BLaER1 (cell line): Measurements from ENCODE around the gene RAB21.

Experiments used
- H3K27ac ChIP-seq: shearing (Covaris generic); formaldehyde crosslinking; 2 replicates; pipeline ENCODE4 v1.8.1; 2022
- H3K27me3 ChIP-seq: shearing (Covaris generic); formaldehyde crosslinking; 2 replicates; pipeline ENCODE4 v1.8.1; 2022
- H3K36me3 ChIP-seq: shearing (Covaris generic); formaldehyde crosslinking; 2 replicates; pipeline ENCODE4 v1.8.1; 2022
- H3K4me1 ChIP-seq: shearing (Covaris generic); formaldehyde crosslinking; 2 replicates; pipeline ENCODE4 v1.8.1; 2022
- H3K4me2 ChIP-seq: shearing (Covaris generic); formaldehyde crosslinking; 2 replicates; pipeline ENCODE4 v1.8.1; 2022
- H3K4me3 ChIP-seq: shearing (Covaris generic); formaldehyde crosslinking; 2 replicates; pipeline ENCODE4 v1.8.1; 2022
- H3K9ac ChIP-seq: shearing (Covaris generic); formaldehyde crosslinking; 2 replicates; pipeline ENCODE4 v1.8.1; 2022
- H3K9me3 ChIP-seq: shearing (Covaris generic); formaldehyde crosslinking; 2 replicates; pipeline ENCODE4 v1.8.1; 2022
- H4K20me1 ChIP-seq: shearing (Covaris generic); formaldehyde crosslinking; 2 replicates; pipeline ENCODE4 v1.8.1; 2022
- Cebpa-rat ChIP-seq: shearing (Covaris generic); IDR thresholded peaks from 2 replicates; pipeline ENCODE4 v1.8.1; 2022

RAB21 gene

DNA sequence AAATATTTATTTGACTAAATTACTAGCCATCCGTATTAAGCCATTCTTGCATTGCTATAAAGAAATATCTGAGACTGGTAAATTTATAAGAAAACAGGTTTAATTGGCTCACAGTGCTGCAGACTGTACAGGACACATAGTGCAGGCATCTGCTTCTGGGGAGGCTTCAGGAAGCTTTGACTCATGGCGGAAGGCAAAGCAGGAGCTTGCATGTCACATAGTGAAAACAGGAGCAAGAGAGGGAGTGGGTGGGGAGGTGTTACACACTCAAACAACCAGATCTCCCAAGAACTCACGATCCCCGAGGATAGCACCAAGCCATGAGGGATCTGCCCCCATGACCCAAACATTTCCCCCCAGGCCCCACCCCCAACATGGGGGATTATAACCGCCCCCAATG lies 26.7 kb upstream of the RAB21 start:
- H3K27ac ChIP-seq: no peak overlapping the region
- H3K9ac ChIP-seq: no peak overlapping the region
- no peaks in the 10 kb centered on the region for H4K20me1 ChIP-seq
- H3K4me3 ChIP-seq: no peak overlapping the region
- H3K9me3 ChIP-seq: no peaks in the 10 kb centered on the region
- no peaks in the 10 kb centered on the region for H3K27me3 ChIP-seq
- no peak for TF ChIP-seq Cebpa-rat
- H3K36me3 ChIP-seq: no peaks in the 10 kb centered on the region
- no peaks in the 10 kb centered on the region for H3K4me1 ChIP-seq
- no peak overlapping the region for H3K4me2 ChIP-seq

DNA sequence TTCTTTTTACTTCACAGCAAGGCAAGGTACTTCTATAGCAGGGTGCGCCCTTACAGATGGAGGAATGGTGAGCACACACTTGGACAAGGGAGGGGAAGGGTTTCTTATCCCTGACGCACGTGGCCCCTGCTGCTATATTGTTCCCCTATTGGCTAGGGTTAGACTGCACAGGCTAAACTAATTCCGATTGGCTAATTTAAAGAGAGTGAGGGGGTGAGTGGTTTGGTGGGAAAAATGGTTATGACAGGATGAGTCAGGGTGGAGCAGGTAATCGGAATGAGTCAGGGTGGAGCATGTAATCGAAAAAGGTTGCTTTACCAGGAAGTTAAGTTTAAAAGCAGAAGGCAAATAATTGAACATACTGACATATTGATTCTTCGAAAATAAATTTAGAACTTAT lies 23.7 kb upstream of the RAB21 start:
- no peak overlapping the region for H3K4me2 ChIP-seq
- no peaks in the 10 kb centered on the region for H3K9me3 ChIP-seq
- no peak overlapping the region for H3K9ac ChIP-seq
- H3K27me3 ChIP-seq: no peaks in the 10 kb centered on the region
- TF ChIP-seq Cebpa-rat: no peak
- H3K36me3 ChIP-seq: no peaks in the 10 kb centered on the region
- no peak overlapping the region for H3K4me3 ChIP-seq
- no peaks in the 10 kb centered on the region for H4K20me1 ChIP-seq
- H3K27ac ChIP-seq: no peak overlapping the region
- no peaks in the 10 kb centered on the region for H3K4me1 ChIP-seq

DNA sequence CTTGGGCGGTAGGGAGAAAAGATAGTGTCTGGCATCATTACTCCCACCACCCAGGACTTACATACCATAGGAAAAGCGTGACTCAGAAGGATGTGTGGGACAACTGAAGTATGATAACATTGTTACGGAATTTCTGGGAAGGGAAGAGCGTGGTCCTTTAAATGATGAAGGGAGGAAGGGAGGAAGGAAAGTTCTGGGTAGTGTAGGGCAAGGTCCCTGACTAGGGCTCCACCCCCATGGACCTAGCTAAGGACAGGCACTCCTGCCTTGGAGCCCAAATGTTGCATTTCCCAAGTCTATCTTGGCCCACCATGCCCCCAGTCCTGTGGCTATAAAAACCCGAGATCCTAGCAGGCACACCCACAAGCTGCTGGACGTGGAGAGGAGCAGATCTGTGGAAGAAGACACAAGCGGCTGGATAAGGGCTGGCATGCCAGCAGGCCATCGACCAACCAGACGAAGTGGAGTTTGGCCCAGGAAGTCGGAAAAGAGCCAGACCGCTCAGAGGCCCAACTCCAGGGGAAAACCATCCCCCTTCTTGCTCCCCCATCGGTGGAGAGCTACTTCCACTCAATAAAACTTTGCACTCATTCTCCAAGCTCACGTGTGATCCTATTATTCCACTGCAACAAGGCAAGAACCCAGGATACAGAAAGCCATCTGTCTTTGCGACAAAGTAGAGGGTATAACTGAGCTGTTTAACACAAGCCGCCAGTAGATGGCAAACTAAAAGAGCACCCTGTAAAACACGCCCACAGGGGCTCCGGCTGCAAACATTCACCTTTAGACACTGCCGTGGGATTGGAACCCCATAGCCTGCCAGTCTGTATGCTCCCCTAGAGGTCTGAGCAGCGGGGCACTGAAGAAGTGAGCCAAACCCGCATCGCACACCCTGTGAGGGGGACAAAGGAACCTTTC lies 23.0 kb upstream of the RAB21 start:
- Histone ChIP-seq H3K9ac (no peak overlapping the region), H3K4me2 (no peak overlapping the region), H3K36me3 (no peaks in the 10 kb centered on the region), H3K27ac (no peak overlapping the region), H4K20me1 (no peaks in the 10 kb centered on the region), H3K4me1 (no peaks in the 10 kb centered on the region), H3K4me3 (no peak overlapping the region), H3K9me3 (no peaks in the 10 kb centered on the region), H3K27me3 (no peaks in the 10 kb centered on the region)
- no peak for TF ChIP-seq Cebpa-rat

DNA sequence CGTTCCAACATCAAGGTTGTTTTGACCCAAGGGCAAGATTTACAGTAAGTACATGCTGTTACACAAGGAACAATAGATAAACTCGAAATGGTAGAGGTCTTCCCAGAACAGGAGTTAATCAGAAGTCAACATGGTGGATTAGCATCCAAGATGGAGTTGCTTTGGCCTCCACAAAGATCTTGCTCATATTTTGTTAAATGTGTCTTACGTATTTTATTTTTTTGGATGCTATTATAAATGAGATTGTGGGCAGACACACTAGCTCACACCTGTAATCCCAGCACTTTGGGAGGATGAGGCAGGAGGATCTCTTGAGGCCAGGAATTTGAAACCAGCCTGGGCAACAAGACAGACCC lies 22.3 kb upstream of the RAB21 start:
- H3K4me3 ChIP-seq: no peak overlapping the region

DNA sequence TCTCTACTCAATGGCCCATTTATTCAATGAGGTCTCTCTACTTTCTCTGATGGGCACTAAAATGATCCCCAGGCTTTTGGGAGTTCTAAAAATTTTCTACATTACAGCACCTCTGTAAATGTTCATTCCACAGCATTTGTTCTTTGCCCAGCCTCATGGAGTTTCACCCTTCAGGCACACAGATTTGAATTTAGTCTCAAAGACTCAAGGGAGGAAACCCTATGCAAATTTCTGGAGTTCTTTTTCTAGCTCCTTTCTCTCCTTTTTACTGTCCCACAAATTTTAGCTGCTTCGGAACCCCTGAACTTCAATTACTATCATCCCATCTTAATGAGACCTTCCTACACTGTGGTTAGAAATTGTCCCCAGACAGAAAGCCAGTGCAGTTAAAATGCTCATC lies 17.5 kb upstream of the RAB21 start:
- H3K4me3 ChIP-seq: no peak overlapping the region
- no peak for TF ChIP-seq Cebpa-rat

More for the DNA sequence above, 22.3 kb upstream of the RAB21 start:
- no peaks in the 10 kb centered on the region for H4K20me1 ChIP-seq
- no peak overlapping the region for H3K9ac ChIP-seq
- H3K27ac ChIP-seq: no peak overlapping the region
- no peaks in the 10 kb centered on the region for H3K36me3 ChIP-seq
- no peaks in the 10 kb centered on the region for H3K9me3 ChIP-seq
- TF ChIP-seq Cebpa-rat: no peak
- no peaks in the 10 kb centered on the region for H3K4me1 ChIP-seq
- H3K4me2 ChIP-seq: no peak overlapping the region
- H3K27me3 ChIP-seq: no peaks in the 10 kb centered on the region

DNA sequence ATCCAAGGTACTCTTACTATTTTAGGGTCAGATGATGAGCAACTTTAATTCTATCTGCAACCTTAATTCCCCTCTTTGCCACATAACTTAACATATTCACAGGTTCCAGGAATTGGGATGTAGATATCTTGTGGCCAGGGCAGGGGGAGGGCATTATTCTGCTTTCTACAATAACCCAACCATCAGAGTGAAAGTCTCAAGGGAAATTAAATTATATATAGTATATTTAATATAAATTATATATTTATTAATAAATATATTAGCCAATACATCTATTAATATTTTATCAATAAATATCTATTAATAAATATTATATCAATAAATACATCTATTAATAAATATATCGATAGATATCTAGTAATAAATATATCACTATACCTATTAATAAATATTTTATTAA lies 11.7 kb upstream of the RAB21 start:
- no peak overlapping the region for H3K27ac ChIP-seq
- H3K4me1 ChIP-seq: no peaks in the 10 kb centered on the region
- no peak for TF ChIP-seq Cebpa-rat
- no peak overlapping the region for H3K9ac ChIP-seq
- no peaks in the 10 kb centered on the region for H3K9me3 ChIP-seq
- no peaks in the 10 kb centered on the region for H4K20me1 ChIP-seq
- no peaks in the 10 kb centered on the region for H3K27me3 ChIP-seq
- H3K36me3 ChIP-seq: no peaks in the 10 kb centered on the region
- H3K4me2 ChIP-seq: no peak overlapping the region
- no peak overlapping the region for H3K4me3 ChIP-seq

More for the DNA sequence above, 17.5 kb upstream of the RAB21 start:
- Histone ChIP-seq H3K9me3 (no peaks in the 10 kb centered on the region), H4K20me1 (no peaks in the 10 kb centered on the region), H3K27me3 (no peaks in the 10 kb centered on the region), H3K36me3 (no peaks in the 10 kb centered on the region), H3K4me1 (no peaks in the 10 kb centered on the region), H3K9ac (no peak overlapping the region), H3K4me2 (no peak overlapping the region), H3K27ac (no peak overlapping the region)

DNA sequence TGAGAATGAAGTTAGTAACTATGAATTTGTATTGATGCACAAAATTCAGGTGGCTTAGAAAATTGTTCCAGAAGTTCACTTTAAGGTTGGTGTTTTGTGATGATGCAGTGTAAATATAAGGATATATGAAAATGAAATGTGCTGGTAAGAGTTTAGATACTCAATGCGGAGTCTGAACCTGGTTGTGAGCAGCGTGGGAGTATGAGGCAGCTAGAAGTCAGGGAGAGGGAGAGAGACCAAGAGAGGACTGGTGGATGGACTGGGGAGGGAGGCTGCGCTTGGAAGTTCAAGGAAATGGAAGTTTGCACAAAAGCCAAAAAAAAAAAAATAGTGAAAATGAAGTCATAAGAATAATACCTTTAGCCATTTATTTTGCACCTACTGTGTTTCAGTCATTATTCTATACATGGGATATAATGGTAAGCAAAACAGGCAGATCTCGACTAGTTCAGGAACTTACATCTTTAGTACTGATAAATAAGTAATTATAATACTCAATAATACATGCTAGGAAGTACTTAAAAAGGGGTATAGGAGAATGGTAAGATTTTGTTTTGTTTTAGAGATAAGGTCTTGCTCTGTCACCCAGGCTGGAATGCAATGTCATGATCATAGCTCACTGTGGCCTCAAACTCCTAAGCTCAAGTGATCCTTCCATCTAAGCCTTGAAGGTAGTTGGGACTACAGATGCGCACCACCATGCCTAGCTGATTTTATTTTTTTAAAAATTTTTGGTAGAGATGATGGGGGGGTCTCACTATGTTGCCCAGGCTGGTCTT lies 10.0 kb upstream of the RAB21 start:
- Histone ChIP-seq H4K20me1 (no peaks in the 10 kb centered on the region), H3K4me3 (no peak overlapping the region), H3K9ac (no peak overlapping the region), H3K27me3 (no peaks in the 10 kb centered on the region), H3K9me3 (no peaks in the 10 kb centered on the region), H3K4me2 (no peak overlapping the region), H3K27ac (no peak overlapping the region), H3K36me3 (no peaks in the 10 kb centered on the region), H3K4me1 (no peaks in the 10 kb centered on the region)
- TF ChIP-seq Cebpa-rat: no peak

DNA sequence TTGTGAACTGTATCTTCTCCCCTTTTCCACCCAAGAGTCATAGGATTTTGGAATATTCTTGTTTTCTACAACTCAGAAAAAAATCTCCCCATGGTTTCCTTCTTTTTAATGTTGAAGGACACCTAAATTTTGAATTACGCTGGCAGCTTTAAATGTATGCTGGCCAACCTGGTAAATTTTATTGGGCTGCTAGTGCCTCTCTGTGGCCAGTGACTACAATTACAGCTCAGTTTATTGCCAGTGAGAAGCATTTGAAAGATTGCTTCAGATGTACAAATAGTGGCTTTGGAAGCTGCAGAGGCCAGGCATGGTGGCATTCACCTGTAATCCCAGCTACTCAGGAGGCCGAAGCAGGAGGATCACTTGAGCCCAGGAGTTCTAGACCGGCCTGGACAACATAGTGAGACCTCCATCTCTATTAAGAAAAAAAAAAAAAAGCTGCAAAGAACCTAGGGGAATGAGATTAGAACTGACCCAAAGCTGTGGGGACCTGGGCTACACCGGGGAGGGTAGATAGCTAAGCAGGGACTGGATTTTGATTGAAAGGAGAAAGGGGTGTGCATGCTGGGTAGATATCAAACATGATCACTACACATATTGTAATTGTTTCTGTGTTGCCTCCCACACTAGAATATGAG lies 7.6 kb upstream of the RAB21 start:
- Histone ChIP-seq H3K9ac (no peak overlapping the region), H3K4me3 (no peak overlapping the region), H3K27me3 (no peaks in the 10 kb centered on the region), H3K9me3 (no peaks in the 10 kb centered on the region), H3K4me1 (no peaks in the 10 kb centered on the region), H3K36me3 (no peaks in the 10 kb centered on the region), H3K27ac (no peak overlapping the region), H3K4me2 (no peak overlapping the region), H4K20me1 (no peaks in the 10 kb centered on the region)
- no peak for TF ChIP-seq Cebpa-rat

DNA sequence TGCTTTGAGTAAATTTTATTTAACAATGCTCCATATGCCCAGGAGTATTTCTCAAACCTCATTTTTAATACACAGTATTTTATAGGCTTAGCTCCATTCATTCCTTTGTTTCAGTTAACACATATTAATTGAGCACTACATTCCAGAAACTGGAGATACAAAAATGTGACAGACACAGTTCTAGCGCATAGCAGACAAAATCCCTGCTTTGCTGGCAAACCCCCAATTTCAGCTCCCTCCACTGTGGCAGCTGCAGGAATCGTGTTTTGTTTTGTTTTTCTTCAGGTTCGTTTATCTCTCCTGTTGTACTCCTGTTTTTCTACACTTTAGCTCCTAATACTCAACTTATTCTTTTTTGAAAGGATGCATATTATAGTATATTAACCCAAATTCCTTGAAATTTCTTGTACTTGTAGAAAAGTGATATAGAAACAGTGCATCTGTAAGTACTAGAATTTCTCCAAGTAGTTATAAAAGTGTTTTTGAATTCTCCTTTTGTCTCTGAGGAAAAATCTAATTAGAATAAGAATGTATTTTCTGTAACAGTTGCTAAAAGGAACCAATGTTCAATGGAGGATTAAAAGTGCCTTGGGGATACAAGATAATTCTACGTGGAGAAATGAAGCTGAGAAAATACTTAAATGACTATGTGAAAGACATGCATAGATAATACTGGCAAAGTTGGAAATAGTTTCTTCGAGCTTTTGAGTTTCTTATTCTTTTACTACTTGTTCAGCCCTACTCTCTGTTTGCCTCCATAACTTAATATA lies 6.4 kb upstream of the RAB21 start:
- no peak overlapping the region for H3K4me3 ChIP-seq
- TF ChIP-seq Cebpa-rat: no peak
- H3K36me3 ChIP-seq: no peaks in the 10 kb centered on the region
- no peaks in the 10 kb centered on the region for H3K4me1 ChIP-seq
- H3K4me2 ChIP-seq: no peak overlapping the region
- no peaks in the 10 kb centered on the region for H4K20me1 ChIP-seq
- H3K9me3 ChIP-seq: no peaks in the 10 kb centered on the region
- no peaks in the 10 kb centered on the region for H3K27me3 ChIP-seq
- no peak overlapping the region for H3K27ac ChIP-seq
- H3K9ac ChIP-seq: no peak overlapping the region
